Dedifferentiated amniotic fluid mesenchymal stem cell (primary cell): ENCODE results near the gene GRID1.

Experiments
- DNase-seq: peaks from one replicate; pipeline ENCODE4 v3.0.0-alpha.2; 2016; ENCODE audit errors: extremely low spot score

Gene GRID1

GRCh38 chr10:86314616-86315548 is 51.7 kb downstream of the GRID1 start:
- no peak for DNase-seq

DNA sequence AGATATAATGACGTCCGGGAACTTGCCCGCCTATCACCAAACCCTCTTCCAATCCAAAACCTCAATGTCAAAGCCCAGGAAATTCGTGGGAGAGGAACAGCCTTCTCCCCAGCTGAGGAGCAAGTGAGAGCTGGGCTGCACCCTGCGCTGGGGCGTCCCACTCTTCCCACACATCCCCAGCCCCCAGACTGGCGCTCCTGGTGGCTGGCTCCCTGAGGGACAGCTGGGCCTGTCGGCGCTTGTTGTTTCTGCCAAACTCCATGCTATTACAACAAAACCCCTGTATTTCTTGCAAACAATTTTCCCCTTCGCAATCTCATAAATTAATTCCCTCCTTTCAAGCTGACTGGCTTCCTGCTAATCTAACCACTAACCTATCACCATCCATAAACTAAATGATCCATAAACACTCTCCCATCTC is 53.0 kb downstream of the GRID1 start:
- DNase-seq: no peak

- DNase-seq: no peak
Observed at GRCh38 chr10:86312701-86313270, 53.8 kb downstream of the GRID1 start.

- DNase-seq: no peak
Observed at GRCh38 chr10:86311906-86312305, 54.7 kb downstream of the GRID1 start.

DNA sequence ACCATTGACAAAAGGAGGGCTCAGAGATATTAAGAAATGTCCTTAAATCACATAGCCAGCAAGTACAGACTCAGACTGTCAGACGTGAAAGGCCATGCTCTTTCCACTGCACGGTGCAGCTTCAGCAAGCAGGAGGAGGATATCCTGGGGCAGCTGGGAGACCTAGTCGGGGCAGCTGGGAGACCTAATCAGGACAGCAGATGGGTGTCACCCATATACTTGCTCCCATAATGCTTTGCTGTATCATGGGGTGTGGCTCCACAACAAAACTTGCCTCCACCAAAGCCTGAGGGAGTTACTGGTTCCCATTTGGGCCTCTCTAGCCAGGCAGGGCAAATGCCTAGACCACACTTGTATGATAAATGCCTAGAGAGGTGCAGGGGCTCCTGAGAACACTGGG is 55.4 kb downstream of the GRID1 start:
- DNase-seq: no peak

- no peak for DNase-seq
Observed at GRCh38 chr10:86310702-86311101, 55.9 kb downstream of the GRID1 start.

DNA sequence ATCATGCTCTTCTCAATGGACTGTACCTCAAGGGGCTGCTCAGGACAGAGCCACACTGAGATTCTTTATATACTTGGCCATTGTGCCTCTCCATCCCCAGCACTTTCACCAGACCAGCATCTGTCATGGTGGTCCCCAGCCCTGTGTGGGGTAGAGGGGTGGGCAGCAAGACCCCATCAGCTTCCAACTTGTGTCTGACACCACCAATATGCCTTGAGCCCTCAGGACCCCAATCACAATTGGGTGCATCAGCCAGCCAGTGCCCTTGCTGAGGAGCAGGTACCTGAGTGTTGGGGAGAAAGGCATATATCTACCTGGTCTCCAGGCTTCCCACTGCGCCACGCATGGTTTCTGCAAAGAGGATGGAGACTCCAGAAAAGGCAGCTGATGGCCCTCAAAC is 56.3 kb downstream of the GRID1 start:
- no peak for DNase-seq

GRCh38 chr10:86308056-86308455 is 58.5 kb downstream of the GRID1 start:
- no peak for DNase-seq

DNA sequence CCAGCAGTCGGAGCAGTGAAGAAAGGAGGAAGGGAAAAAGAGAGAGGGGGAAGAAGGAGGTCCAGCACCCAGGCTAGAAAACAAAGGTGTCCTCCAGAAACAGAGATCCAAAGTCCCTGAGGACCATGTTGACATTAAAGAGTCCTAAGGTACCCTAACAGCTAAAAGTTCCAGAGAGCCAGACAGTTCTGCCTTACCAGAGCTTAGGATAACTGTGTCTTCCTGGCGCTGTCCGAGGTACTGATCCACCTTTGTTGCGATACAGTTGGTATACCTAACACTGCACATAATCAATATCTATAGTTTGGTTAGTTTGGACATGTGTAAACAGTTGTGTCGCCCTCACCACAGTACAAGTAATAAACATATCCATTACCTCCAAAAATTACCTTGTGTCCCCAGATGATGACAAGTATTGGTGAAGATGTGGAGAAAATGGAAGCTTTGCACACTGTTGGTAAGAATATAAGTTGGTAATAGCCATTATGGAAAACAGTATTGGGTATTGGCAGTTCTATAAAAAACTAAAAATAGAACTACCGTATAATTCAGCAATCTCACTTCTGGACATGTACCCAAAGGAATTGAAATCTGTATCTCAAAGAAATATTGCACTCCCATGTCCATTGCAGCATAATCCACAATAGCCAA is 59.8 kb downstream of the GRID1 start:
- DNase-seq: no peak

DNA sequence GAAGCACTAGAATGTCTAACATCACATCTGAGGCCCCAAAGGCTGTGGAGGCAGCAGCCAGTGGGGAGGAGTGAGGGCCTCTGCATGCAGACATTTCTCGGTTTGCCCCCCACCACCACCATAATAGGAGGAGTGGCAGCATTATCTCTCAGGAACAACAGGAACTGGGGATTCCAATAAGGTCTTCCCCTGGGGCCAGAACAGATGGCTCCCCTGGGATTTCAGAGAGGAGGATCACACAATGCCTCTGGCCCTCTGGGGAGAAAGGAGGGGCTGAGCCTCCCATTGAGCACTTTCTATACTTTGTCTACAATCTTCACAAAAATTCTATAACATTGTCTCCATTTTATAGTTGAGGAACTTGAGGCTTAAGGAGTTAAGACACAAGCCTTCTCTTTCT is 61.1 kb downstream of the GRID1 start:
- no peak for DNase-seq

DNA sequence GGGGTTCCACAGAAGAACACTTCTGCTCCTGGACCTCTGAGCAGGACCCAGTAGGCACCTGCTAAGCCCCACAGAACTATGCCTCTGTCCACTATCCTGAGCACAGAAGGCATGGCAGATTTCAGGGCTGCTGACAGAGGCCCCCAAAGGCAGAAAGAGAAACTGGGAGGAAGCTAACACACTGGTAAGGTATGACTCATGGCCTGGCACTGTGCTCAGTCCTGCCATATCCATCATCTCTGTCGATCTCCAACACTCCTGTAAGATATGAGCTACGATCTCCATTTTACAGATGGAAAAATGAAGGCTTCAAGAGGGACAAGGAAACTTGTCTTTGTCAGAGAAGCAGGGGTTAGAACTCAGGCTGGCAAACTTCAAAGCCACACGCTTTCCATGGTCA is 62.2 kb downstream of the GRID1 start:
- DNase-seq: no peak

DNA sequence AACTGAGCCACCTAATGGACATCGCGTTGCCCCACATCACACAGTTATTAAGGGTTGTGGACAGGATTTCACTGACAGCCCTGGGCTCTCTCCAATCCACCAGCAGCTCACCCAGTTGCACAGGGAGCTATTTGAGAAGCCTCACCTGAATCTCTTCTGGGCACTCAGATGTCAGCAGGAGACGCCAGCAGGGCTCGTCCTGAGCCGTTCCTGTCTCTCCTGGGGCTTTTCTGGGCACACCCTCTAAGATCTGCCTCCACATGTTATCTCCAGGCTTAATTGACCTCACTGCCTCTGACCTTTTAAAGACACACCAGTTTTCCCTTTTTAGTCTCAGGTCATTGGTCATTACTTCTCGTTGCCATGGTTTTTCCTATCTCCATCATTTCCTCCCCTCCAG is 63.0 kb downstream of the GRID1 start:
- DNase-seq: no peak

GRCh38 chr10:86301971-86302370 is 64.6 kb downstream of the GRID1 start:
- DNase-seq: no peak

- DNase-seq: no peak
Observed at GRCh38 chr10:86300931-86301830, 65.4 kb downstream of the GRID1 start.

- DNase-seq: no peak
Observed at GRCh38 chr10:86300399-86300925, 66.1 kb downstream of the GRID1 start.

GRCh38 chr10:86299562-86299961 is 67.0 kb downstream of the GRID1 start:
- DNase-seq: no peak

DNA sequence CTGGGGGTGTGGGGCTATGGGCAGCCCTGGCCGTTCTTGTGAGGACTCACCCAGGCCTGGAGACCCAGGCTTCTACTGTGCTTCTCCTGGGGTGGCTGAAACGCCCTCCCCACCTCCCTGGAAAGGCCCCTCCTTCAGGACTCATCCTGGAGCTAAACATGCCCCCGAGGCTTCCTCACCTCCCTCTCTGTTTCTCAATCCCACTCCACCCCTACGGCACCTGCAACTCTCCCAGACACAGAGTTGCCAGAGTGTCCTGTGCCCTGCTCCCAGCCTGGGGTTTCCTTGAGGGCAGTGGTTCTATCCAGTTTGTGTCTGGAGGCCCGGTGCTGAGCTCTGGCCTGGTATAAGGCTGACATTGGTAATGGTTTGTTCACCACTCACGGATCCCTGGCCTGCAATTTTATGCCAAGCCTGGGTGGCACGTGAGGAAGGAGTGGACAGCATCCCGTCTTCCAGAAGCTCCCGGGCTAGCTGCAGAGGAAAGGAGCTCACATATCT is 68.0 kb downstream of the GRID1 start:
- DNase-seq: no peak

GRCh38 chr10:86295791-86296190 is 70.8 kb downstream of the GRID1 start:
- no peak for DNase-seq

DNA sequence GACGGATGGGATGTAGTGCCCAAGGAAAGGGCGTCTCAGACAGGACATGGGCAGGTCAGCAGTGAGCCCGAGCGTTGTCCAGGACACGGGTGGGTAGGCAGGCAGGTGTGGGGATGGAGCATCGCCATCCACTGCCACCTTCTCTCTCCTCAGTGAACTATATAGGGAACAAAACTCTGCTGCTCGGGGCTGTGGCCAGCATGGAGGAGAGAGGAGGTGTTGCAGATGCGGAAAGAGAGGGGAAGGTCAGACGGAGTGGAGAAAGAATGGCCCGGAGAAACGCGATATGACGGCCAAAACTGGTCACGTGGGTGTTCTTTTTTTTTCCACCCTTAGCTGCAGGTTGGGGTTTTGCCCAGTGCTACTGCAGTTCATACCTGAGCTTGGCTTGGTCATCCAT is 71.2 kb downstream of the GRID1 start:
- DNase-seq: no peak

GRCh38 chr10:86294346-86295265 is 72.0 kb downstream of the GRID1 start:
- DNase-seq: no peak
